Endometrium (tissue), 2 donors: ENCODE measurements around the gene AFDN.
A peak's percentile ranks its signal among the peaks of the same experiment; 100 is the strongest.

ENCODE experiments used
- FAIRE-seq: peaks from 2 replicates; lab custom pipeline; 2012; peaks lifted over from hg19 to GRCh38; lab: Jason Lieb, UNC
- donor health status: control.
- donor health status: control.

The AFDN gene

DNA sequence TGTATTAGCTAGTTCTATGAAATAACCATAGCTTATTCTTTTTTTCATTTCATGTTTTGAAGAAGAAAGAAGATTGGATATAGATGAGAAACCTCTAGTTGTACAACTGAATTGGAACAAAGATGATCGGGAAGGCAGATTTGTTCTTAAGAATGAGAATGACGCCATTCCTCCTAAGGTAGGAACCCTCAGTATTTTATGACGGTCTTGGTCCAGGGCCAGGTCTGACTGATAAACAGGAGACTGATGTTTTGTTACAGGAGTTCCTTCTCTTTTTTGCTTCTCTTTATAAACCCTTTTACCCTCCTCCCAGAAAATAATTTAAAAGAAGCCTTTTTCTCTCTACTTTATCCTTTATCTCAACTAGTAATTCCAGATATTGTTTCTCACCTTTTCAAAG is 43.6 kb downstream of the AFDN start:
- FAIRE-seq: no peak

DNA sequence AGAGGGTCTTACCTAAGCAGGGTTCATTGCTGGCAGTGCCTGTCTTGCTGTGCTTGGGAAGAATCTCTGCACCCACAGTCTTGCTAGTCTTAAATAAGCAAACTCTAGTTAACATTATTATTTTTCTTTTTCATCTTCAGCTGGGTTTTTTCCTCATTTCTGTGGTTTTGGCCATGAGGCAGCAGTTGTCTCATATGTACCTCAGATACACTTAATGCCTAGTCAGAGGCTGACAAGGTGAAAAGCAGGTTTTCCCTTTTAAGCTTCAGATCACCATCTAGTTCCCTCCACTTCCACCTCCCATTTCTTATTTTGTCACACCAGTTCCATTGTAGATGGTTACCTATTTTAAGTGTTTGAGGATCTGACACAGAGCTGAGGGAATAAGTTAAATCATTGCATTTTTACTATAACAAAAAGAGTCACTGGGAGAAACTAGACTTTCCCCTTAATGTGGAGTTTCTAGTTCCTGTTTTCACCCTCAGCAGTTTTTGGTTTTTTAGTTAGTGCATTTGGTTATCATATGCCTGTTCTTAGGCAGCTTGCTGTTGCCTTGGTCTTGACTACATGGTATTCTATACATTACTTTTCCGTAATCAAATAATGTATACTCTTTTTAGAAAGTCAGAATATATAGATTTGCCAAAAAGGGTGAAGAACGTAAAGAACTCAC is 46.0 kb downstream of the AFDN start:
- no peak for FAIRE-seq

DNA sequence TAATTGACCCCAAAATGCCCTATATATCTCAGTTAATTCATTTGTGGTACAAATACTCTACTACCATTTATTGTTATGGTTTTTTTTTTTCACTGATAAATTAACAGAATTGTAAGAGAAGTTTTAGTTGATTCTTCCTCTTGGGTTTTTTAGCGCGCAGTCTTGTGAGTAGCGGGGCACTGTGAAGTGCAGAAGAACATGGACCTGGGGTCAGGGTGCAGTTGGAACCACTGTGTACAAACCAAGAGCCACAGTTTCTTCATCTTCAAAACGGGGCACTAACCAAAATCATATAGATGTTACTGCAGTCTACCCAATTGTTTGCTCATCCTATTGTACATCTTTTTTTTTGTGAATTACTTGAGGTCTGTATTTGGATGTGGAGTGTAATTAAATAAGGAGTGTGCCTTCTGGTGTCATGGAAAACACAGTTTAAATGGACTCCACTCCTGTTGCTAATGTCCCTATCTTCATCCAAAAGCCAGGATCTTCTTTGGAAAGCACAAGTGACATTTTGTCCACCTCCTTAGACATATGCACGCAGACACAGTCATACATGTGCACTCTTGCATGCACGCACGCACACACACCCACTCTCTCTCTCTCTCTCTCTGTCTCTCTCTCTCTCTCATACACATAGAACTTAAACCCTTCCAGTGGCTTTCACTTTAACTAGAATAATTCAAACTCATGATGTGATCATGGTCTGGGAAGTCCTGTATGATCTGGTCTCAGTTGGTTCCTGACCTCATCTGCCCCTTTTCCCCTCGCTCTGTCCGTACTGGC is 51.5 kb downstream of the AFDN start:
- FAIRE-seq: no peak

DNA sequence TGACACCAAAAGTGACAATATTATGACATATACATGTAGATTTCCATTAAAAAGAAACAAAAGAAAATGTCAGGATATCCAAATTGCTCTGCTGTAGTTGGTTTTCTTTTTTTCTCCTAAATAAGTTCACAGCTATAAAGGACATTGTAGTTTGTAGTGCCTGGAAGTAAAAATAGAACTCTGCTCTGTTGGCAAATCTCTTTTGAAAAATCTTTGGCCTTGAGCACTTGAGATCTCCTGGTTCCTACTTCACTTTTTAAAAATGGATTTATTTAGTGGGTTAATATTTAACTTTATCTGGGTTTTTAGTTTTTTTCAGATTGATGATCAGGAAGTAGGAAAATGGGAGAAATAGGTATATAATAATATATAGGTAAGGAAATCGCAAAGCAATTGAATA is 52.9 kb downstream of the AFDN start:
- no peak for FAIRE-seq

DNA sequence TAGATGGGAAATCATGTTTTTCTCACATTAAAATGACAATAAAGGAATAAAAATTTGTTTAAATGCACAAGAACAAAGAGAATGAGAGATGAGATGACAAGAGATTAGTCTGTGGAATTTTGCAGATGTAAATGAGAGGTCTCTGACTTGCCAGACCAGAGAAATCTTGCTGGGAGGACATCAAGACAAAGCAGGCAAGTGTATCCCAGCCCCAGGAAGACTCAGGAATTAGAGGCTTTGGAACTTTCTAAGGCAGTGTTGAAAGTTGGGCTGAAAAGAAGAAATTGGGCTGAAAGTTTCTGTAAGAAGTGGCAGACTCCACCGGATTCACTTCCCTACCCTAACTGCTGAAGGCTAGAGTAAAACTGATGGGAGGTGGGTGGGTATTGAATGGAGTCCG is 54.6 kb downstream of the AFDN start:
- no peak for FAIRE-seq

DNA sequence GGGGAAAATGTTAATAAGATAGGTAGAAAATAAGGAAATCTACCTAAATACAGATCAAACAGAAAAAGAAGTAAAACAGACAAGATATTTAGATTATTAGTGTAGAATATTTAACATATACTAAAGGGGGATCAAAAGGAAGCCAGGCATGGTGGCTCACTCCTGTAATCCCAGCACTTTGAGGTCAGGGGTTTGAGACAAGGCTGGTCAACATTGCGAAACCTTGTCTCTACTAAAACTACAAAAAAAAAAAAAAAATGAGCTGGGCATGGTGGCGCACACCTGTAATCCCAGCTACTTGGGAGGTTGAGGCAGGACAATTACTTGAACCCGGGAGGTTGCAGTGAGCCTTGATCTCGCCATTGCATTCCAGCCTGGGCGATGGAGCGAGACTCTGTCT is 55.5 kb downstream of the AFDN start:
- FAIRE-seq: no peak

- FAIRE-seq: no peak
These were observed 61.4 kb downstream of the AFDN start for GRCh38 chr6:167888098-167888497.

DNA sequence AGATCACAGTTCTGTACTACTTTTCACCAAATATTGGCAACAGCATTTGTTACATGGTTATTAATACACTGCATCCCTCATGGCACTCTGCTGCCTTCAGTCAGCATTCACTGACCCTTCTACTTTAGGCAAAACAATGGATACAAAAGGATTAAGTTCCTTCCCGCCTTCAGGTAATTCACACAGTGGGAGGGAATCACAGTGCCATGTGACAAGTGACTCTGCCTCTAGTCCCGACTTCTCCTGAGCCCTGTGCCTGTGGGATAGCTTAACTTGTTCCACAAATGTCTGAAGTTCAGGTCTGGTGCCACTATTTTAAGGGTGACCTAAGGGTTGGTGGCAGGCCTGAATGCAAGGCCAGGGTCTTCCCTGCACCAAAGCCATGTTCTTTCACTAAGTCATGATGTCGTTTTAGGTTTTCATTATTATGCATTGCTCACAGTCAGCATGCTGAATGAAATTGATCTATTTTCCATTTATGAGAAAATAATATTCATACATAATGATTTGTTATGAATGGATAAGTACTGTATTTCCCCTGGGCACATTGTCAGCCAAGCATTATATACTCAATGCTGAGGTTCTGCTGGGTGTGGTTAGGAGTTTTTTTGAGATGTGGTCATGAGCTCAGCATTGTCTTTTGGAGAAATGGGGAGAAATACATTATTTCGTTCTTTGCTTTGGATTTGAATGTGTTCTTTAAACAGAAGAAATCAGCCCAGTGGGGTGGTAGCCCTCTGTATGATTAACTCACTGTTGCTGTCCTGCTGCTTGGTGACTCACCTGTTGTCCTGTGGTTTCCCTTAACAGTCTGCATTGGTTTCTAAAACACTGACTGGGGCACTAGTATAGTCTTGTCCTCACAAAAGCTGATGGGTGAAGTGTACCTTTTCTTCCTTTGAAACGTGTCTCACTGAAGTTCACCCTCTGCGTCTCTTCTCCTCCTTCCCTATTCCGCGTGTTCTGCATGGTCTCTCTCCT is 66.4 kb downstream of the AFDN start:
- no peak for FAIRE-seq

GRCh38 chr6:167894965-167895364 is 68.3 kb downstream of the AFDN start:
- FAIRE-seq: no peak

DNA sequence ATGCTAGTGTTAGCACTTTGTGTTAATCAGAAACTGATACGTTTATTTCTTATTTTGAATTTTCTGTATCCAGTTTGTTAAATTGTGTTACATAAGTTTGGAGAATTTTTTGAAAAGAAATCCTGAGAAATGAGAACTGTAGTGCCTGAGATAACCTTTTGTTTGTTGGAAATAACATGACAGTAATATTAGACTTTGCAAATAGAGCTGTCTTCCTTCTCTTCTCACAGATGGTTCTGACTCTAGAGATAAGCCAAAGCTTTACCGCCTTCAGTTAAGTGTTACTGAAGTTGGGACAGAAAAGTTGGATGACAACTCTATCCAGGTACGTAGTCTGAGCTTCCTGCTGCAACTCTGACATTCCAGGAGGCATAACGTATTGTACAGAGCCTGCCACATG is 69.9 kb downstream of the AFDN start:
- FAIRE-seq: no peak

GRCh38 chr6:167898673-167899311 is 72.1 kb downstream of the AFDN start:
- FAIRE-seq: peak; percentile 97

DNA sequence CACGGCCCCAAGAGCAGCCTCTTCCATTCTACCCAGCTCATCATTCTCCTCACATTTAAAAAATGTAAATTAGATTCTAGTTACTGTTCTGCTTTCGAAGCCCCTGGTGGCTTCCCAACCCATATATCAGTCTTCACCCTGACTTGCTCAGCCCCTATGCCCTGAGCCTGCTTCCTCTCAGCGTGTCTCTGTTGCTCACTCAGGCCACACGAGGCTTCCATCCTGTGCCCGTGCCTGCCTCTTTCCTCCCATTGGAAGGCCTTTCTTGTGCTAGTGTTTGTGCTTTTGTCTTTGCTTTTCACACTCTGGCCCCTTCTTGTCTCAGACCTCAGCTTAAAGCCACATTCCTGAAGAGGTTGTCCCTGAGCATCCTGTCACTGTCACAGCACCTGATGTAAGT is 78.1 kb downstream of the AFDN start:
- no peak for FAIRE-seq

- no peak for FAIRE-seq
These were observed 80.2 kb downstream of the AFDN start for GRCh38 chr6:167906899-167907298.

- peak; percentile 59 for FAIRE-seq
These were observed 81.3 kb downstream of the AFDN start for GRCh38 chr6:167907837-167908681.

DNA sequence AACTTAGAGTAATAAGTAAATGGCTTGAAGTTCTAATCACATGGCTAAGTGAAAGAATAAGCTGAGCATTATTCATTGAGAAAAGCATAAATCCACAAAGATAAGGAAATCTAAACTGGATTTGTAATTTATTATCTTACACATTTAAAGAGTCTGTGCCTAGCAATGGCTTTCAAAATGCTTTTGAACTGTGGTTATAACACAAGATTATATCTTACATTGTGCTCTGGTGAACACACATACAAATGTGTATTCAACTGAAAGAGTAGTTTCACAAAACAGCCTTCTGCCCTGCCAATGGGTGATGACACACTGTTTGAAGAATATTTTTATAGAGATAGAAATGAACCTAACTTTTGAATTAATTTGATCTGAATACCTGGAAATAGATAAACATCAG is 83.3 kb downstream of the AFDN start:
- peak; percentile 21 for FAIRE-seq

DNA sequence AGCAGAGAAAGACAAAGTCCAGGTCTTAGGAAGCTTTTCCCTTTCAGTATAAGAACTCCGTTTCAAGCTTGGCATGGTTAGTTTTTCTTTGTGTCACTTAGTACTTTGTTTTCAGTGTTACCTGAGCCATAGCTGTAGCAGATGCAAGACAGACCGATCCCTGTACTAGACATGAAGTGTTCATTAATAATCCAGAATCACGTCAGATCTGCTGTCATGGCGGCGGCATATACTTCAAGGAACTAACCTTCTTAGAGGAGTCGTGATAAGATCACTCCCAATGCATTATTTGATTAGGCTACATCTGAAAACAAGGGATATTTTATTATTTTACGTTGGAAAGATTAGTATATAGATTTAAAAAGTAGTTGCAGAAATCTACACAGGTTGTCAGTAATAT is 83.9 kb downstream of the AFDN start:
- FAIRE-seq: no peak

DNA sequence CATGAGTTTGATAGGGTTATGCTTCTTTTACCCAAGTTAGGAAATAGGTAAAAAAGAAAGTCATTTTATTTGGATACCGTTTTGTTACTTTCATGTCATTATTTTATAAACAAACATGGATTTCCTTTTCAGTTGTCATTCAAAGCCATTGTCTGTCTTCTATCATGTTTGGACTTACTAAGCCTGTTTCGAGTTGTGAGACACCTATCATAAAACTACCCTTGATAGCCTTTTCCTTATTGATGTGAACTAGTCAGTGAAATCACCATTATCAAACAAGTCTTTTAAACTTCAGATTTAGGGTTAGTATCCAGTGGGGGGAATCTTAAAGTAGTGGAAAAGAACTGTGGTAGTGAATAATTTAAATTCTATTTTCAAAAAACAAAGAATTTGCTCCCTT is 85.8 kb downstream of the AFDN start:
- no peak for FAIRE-seq

- FAIRE-seq: no peak
These were observed 87.0 kb downstream of the AFDN start for GRCh38 chr6:167913699-167914098.

DNA sequence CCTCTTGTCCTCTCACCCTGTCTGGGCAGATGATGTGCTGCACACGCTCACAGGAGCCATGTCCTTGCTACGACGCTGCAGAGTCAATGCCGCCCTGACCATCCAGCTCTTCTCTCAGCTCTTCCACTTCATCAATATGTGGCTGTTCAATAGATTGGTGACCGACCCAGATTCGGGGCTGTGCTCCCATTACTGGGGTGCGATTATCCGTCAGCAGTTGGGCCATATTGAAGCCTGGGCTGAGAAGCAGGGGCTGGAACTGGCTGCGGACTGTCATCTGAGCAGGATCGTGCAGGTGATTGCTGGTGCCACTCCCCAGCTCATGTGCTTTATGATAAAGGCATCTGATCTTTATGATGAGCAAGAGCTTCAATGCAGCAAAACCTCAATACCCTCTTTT is 88.4 kb downstream of the AFDN start:
- FAIRE-seq: no peak

DNA sequence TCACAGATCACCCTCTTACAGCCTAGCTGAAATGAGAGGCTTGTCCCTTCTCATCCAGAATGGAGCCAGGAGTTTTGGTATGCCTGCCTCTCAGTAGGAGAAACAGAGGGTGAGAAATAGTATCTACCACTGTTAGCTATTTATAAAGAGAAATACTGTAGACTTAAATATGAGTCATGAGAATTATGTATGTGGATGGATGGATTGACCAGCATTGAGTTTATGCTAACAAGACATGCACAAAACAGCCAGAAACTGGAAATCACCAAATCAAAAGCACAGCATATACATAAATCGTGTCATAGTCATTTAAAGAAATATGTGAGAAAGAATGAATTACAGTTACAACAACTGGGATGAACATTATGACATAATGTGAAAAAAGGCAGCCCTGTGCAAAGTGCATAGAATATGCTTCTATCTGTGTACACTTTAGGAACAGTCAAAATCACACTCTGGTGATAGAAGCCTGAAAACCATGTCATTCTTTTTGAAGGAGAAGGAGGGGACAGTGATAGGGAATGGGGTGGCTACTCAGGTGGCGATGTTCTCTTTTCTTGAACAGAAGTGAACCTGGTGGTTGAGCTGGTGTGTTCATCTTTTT is 90.9 kb downstream of the AFDN start:
- no peak for FAIRE-seq
